Endothelial cell of umbilical vein (primary cell): ENCODE results near the gene SPATA24.
"Not testable (repeated sequence)": the region's sequence is repeated elsewhere in the genome, so short reads cannot be mapped to it uniquely, and the experiment has no call there.

Source experiments
- CTCF ChIP-seq, 2 donors: IDR thresholded peaks; 1 replicate in 1 of 2; 2 replicates in 1 of 2; pipeline ENCODE4 v1.5.1; 2011; ENCODE audit warnings: low read length in 2 of 2, mild to moderate bottlenecking in 2 of 2, moderate library complexity in 2 of 2, control low read depth in 1 of 2, inconsistent platforms in 1 of 2, low read depth in 1 of 2; ENCODE audit not compliant: insufficient read depth in 1 of 2; ENCODE audit errors: extremely low read depth in 1 of 2
- JUN ChIP-seq: IDR thresholded peaks from 2 replicates; pipeline ENCODE4 v1.6.1; 2011; ENCODE audit warnings: borderline replicate concordance, low read depth; ENCODE audit not compliant: insufficient read length, insufficient read depth
- MAX ChIP-seq: IDR thresholded peaks from 2 replicates; pipeline ENCODE4 v1.6.1; 2011; ENCODE audit not compliant: insufficient read depth, insufficient read length
- POLR2A ChIP-seq: IDR thresholded peaks from 2 replicates; pipeline ENCODE4 v1.6.1; 2012; ENCODE audit warnings: low read depth, mild to moderate bottlenecking, control low read depth, low read length
- POLR2AphosphoS5 ChIP-seq: IDR thresholded peaks from 2 replicates; pipeline ENCODE4 v1.6.1; 2012; ENCODE audit warnings: low read depth, mild to moderate bottlenecking, control low read depth, low read length, moderate library complexity; ENCODE audit not compliant: insufficient read depth

DNA sequence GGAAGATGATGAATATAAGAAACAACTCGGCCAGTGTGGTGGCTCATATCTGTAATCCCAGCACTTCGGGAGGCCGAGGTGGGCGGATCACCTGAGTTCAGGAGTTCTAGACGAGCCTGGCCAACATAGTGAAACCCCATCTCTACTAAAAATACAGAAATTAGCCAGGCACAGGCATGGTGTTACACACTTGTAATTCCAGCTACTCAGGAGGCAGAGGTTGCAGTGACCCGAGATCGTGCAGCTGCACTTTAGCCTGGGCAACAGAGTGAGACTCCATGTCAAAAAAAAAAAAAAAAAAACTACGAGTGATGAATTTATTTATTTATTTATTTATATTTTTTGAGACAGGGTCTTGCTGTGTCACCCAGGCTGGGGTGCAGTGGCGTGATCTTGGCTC, 56.0 kb downstream of the SPATA24 start:
- not testable (repeated sequence) for TF ChIP-seq CTCF (IDR thresholded peaks at IDR 0.05; ENCODE audit: extremely low read depth in 1 of 2, insufficient read depth in 1 of 2, low read depth in 1 of 2, low read length in 2 of 2); POLR2A; POLR2AphosphoS5; MAX; JUN
